Stimulated activated CD4-positive, alpha-beta T cell treated with anti-CD3 and anti-CD28 coated beads, Interleukin-1b, Interleukin-23, amount 100 ng/mL, for 24 hours (primary cell): ENCODE measurements around the gene DPY19L2.
"Not testable (repeated sequence)": the region's sequence is repeated elsewhere in the genome, so short reads cannot be mapped to it uniquely, and the experiment has no call there.

Source experiments
- DNase-seq, 4 experiments: peaks; one replicate each; pipeline ENCODE4 v3.0.0-alpha.2; 2020; ENCODE audit warnings: low read depth in 4 of 4, low spot score in 1 of 4

Gene DPY19L2

GRCh38 chr12:63538656-63539055, 129.6 kb downstream of the DPY19L2 start:
- DNase-seq = not testable (repeated sequence)

- not testable (repeated sequence) for DNase-seq
These were observed 130.5 kb downstream of the DPY19L2 start for GRCh38 chr12:63537838-63538237.

GRCh38 chr12:63529641-63530040, 138.7 kb downstream of the DPY19L2 start:
- not testable (repeated sequence) for DNase-seq

GRCh38 chr12:63525831-63526230, 142.5 kb downstream of the DPY19L2 start:
- no peak for DNase-seq

GRCh38 chr12:63521706-63522105, 146.6 kb downstream of the DPY19L2 start:
- no peak for DNase-seq
